SW480 (cell line): ENCODE data around the gene TRAK1.
A peak's percentile ranks its signal among the peaks of the same experiment; 100 is the strongest.

Experiments used
- DNase-seq: peaks from one replicate; pipeline ENCODE4 v3.0.0-alpha.2; 2016; ENCODE audit warnings: low spot score

Gene TRAK1

GRCh38 chr3:42067326-42067725 lies 23.8 kb upstream of the TRAK1 start:
- DNase-seq: no peak

DNA sequence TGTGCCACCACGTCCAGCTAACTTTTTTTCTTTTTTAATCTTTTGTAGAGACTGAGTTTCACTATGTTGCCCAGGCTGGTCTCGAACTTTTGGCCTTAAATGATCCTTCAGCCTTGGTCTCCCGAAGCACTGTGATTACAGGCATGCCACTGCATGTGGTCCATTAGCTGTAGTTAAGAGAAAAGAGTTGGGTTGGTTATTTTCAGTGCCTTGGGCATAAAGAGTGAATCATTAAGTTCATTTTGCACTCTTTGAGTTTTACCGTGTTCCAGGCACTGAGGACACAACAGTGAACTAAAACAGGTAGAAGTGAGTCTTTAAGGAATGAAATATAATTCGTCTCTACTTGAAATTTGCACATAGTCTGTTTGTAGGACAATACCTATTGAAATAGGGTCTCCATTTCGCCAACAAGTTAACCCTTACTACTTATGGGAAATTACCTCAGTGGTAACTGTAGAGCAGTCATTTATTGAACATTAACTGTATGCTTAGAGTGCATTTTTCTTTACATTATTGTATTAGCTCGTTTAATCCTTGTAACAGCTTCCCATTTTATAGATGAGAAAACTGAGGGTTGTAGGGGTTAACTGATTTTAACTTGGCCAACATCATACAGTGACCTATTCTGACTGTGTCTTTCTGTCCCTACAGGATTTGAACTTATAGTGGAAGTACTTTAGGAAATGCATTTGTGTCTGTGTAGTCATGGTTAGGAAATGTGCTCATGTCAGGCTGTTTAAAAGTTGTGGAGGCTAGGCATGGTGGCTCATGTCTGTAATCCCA lies 22.7 kb upstream of the TRAK1 start:
- no peak for DNase-seq

GRCh38 chr3:42070089-42070488 lies 21.1 kb upstream of the TRAK1 start:
- DNase-seq: no peak

DNA sequence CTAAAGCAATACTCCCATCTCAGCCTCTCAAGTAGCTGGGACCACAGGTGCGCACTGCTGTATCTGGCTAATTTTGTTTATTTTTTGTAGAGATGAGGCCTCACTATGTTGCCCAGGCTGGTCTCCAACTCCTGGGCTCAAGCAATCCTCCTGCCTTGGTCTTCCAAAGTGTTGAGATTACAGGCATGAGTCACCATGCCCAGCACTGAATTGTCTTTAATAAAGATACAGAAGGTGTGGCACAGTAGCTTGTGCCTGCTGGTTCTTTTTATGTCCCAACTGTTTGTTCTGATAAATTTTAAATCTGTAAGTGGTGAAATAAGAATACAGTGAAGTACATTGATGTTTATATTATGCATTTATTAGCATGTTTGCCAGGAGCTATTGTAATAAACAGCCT lies 20.6 kb upstream of the TRAK1 start:
- DNase-seq: no peak

- DNase-seq: peak; percentile 58
These were observed 19.0 kb upstream of the TRAK1 start for GRCh38 chr3:42071904-42072812.

- DNase-seq: no peak
These were observed 18.3 kb upstream of the TRAK1 start for GRCh38 chr3:42072831-42073301.

DNA sequence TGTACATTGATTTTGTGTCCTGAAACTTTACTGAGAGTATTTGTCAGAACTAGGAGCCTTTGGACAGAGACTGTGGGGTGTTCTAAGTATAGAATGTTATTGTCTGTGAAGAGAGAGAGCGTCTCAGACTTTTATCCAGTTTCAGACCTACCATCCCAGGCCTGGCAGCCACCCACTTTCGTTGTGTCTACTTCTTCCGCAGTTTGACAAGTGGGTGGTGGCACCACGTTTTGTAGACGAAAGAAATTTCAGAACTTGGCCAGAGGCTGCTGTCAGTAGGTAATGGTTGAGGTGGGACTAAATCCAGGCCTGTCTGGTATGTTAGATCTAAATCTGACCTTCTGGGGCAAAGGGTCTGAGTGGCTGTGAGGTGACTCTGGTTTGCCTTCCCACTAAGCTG lies 13.4 kb upstream of the TRAK1 start:
- no peak for DNase-seq

- DNase-seq: no peak
These were observed 12.5 kb upstream of the TRAK1 start for GRCh38 chr3:42078677-42079076.

DNA sequence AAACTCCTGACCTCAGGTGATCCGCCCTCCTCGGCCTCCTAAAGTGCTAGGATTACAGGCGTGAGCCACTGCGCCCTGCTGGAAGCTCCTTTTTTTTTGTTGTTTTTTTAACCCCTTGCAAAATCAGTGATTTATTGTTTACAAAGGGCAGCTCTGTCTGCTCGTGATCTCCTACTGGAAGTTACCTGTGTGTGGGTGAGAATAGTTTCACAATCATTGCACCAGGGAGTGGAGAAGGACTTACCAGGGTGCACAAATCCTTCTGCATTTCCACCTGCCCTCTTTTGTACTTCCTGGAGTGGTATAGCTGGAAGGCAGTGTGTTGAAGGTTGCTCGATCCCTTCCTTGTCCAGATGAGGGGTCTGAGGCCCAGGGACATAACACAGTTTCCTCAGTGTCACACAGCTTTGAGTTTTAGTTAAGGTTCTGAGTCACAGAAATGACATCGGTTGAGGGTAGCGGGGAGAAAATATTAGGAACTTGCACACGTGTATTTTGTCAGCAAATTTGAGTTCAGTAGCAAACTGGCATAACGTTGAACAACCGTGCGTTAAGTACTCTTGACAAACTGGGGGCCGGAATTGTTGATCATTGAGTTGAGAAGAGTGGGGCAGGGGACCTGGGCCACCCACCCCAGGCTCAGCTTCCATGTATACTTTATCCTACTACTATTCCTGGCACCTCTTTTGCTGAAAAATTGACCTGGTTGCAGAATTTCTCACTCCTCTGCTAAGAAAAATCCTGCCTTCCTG lies 11.3 kb upstream of the TRAK1 start:
- peak; percentile 46 for DNase-seq

GRCh38 chr3:42080453-42080872 lies 10.7 kb upstream of the TRAK1 start:
- peak; percentile 93 for DNase-seq

DNA sequence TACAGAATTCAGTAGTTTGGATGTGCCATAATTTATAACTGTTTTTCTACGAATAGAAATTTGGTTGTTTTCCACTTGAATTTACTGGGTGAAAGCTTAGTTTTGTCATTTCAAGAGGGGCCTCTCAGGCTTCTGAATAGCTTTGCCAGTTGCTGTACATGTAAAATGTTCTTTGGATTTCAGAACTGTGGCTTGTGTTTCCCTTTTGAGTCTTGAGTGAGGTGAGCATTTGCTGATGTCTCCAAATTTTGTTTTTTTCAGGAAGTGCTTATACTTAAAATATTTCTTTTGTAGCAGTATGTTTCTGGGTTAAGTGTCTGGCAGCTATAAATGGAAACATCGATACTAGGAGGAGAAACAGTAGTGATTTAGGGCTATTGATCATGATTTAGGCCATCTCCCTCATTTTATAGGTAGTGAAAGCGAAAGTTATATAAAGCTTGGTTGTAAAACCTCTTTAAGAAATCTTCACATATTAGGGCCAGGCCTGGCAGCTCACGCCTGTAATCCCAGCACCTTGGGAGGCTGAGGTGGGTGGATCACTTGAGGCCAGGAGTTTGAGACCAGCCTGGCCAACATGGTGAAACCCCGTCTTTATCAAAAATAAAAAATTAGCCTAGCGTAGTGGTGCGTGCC lies 9.2 kb upstream of the TRAK1 start:
- DNase-seq: no peak

DNA sequence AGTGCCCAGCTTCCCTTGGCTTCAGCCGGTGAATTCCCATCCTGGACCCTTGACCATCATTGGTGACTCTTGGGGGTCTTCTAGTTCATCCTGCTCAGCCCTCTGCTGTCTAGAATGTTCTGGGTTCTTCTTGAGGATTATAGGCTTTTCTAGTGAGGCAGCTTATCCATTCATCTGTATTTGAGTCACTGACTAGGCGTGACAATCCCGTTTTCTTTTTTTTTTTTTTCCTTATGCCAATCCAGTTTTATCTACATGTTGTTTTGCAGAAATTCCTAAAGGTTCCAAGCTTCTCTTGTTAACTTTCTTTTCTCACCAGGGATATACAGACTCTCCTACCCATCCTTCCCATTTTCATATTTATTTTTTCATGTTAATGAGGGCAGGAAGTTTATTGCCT lies 6.6 kb upstream of the TRAK1 start:
- DNase-seq: no peak

GRCh38 chr3:42085641-42086376 lies 5.3 kb upstream of the TRAK1 start:
- no peak for DNase-seq

DNA sequence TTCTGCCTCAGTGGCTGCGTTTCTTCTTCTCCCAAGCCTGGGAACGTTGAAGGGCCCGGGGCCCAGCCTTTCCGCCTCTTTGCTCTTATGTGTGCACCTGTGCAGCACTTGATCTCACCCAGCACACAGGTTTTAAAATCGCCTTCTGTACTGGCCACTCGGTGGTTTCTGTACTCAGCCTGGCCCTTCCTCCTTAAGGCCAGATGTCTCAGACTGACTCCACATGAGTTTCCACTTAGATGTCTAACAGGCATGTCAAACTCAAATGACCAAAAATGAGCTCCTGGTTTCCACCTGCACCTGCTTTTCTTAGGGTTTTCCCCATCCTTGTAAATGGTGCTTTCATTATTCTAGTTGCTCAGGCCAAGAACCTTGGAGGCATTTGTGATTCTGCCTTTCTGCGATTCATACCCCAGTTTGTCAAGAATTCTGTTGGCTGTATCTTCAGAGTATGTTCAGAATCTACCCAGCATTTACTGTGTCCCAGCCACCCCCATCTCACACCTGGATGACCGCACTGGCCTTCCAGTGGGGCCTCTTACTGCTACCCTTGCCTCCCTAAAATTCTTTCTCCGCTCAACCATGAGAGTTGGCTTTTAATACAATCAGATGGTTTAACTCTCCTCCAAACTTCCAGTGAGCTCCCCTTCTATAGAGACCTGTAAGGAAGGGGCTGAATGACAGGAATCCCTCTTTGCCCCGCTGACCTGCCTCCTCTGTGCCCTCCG lies 2.2 kb upstream of the TRAK1 start:
- DNase-seq: no peak

DNA sequence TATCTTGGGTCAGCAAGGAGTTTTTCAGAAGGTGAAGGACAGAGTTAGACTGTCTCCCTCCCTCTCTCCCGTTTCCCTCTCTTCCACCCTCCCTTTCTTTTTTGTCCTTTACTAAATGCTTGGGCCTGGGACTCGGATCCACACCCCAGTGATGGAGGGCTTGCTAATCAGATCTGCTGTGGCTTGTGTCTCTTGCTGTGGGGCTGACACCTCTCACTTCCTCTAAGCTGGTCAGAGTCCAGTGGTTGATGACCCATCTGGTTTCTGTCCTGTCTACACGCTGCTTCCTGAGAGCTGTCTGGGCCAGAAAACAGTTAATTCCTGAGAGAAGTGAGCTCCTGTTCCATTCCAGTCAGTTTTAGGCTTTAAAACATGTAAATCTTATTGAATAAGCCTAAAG lies 849 bp downstream of the TRAK1 start:
- DNase-seq: no peak

DNA sequence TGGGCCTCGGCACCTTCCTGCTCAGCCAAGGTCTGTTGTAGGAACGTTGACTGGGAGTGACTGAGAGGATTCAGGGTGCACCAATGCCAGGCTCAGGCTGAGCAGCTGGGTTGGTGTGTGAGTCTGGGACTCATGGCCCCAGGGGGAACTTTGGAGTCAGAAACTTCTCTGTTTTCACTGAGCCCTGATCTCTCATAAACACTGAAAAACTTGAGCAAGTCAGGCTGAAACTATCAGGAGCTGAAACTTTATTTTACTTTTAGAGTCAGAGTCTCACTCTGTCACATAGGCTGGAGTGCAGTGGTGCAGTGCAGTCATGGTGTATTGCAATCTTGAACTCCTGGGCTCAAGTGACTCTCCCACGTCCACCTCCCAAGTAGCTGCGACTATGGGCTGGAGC lies 3.0 kb downstream of the TRAK1 start:
- no peak for DNase-seq

- DNase-seq: no peak
These were observed 3.7 kb downstream of the TRAK1 start for GRCh38 chr3:42094691-42095391.

DNA sequence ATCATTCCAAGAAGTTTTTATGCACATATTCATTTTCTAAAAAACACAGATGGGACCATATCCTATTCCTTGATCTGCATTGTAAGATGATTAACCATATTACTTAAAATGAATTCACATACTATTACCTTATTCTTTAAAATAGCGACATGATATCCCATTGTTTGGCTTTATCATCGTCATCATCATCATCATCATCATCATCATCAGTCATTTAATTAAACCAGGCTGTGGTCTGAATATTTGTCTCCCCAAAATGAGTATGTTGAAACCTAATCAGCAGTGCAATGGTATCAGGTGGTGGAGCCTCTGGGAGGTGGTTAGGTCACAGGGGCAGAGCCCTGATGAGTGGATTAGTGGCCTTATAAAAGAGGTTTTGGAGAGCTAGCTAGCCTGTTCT lies 4.4 kb downstream of the TRAK1 start:
- DNase-seq: no peak

DNA sequence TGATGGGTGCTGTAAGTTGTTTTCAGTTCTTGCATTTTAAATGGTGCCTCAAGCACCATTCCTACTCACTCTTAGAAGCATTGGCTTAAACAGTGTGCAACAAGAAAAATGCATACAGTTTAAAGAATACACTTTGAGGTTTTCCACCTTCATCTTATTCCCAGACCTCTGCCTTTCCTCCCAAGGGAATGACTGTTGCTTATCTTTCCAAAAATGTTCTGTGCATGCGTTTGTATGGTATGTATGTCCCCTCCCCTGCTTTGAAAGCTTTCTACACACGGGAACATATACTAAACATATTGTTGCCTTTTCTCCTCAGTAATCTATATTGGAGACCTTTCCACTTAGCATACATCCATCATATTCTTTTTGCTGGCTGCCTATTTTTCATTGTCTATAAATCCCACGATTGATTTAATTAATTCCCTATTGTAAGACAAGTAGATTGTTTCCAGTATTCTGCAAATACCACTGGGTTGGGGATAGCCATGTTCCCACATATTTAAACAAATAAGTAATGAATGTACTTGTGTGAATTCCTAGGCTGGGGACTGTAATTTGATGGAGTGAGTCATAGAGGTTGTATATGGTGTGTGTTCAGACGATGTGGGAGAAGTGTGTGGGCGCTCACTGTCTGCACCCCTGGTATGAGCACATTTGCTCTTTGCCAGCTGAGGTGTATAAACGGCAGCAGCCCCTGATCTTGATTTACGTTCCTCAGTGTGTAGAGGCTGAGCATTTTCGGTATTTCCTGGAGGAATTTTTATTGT lies 5.8 kb downstream of the TRAK1 start:
- peak; percentile 70 for DNase-seq
